HUES6 (cell line): ENCODE results near the gene KRTAP2-1.
"Not testable (repeated sequence)": the region's sequence is repeated elsewhere in the genome, so short reads cannot be mapped to it uniquely, and the experiment has no call there.

Experiments used
- H3K27ac ChIP-seq: 2 replicates; pipeline ENCODE4 v1.7.0; 2013; ENCODE audit warnings: low read depth, mild to moderate bottlenecking, low read length, inconsistent platforms
- H3K27me3 ChIP-seq: 2 replicates; pipeline ENCODE4 v1.6.1; 2013; ENCODE audit warnings: low read length; ENCODE audit not compliant: control insufficient read depth, insufficient read depth
- H3K36me3 ChIP-seq: 2 replicates; pipeline ENCODE4 v1.6.1; 2013; ENCODE audit warnings: low read length; ENCODE audit not compliant: control insufficient read depth, insufficient read depth
- H3K4me1 ChIP-seq: 2 replicates; pipeline ENCODE4 v1.6.1; 2013; ENCODE audit warnings: low read length; ENCODE audit not compliant: control insufficient read depth, insufficient read depth
- H3K4me3 ChIP-seq: 2 replicates; pipeline ENCODE4 v1.5.1; 2013; ENCODE audit warnings: low read depth, low read length
- H3K9ac ChIP-seq: one replicate; pipeline ENCODE4 v1.6.1; 2013; ENCODE audit warnings: mild to moderate bottlenecking, low read length
- H3K9me3 ChIP-seq: 2 replicates; pipeline ENCODE4 v1.6.1; 2013; ENCODE audit warnings: low read depth, low read length; ENCODE audit not compliant: control insufficient read depth, insufficient read depth

The KRTAP2-1 gene

GRCh38 chr17:41067281-41067680, 20.2 kb upstream of the KRTAP2-1 start:
- Histone ChIP-seq H3K27me3 (no peaks in the 10 kb centered on the region), H3K9ac (no peak overlapping the region), H3K9me3 (no peaks in the 10 kb centered on the region), H3K4me3 (no peak overlapping the region), H3K27ac (no peak overlapping the region), H3K4me1 (no peaks in the 10 kb centered on the region), H3K36me3 (no peaks in the 10 kb centered on the region)

GRCh38 chr17:41065829-41066624, 18.9 kb upstream of the KRTAP2-1 start, which contains the start of gene KRTAP2-4:
Gene KRTAP2-4 (minus strand): TSS chr17:41065879. CDS start chr17:41065845, 34 bp downstream.
- Histone ChIP-seq H3K27me3 (no peaks in the 10 kb centered on the region), H3K9ac (no peak within 1 kb of the TSS), H3K4me3 (no peak within 1 kb of the TSS), H3K27ac (no peak within 1 kb of the TSS), H3K9me3 (no peaks in the 10 kb centered on the region), H3K36me3 (no peaks in the 10 kb centered on the region), H3K4me1 (no peaks in the 10 kb centered on the region)

GRCh38 chr17:41065016-41065689, 18.0 kb upstream of the KRTAP2-1 start:
- not testable (repeated sequence) for H3K4me3 ChIP-seq, H3K27ac ChIP-seq, H3K27me3 ChIP-seq, H3K9ac ChIP-seq, H3K4me1 ChIP-seq, H3K9me3 ChIP-seq, H3K36me3 ChIP-seq

- H3K27ac ChIP-seq, result no peak overlapping the region
- peaks cover 4% of the 10 kb centered on the region; the same call in 1 of the 2 replicates for H3K4me1 ChIP-seq
- H3K27me3 ChIP-seq, result no peaks in the 10 kb centered on the region
- no peaks in the 10 kb centered on the region for H3K36me3 ChIP-seq
- no peaks in the 10 kb centered on the region for H3K9me3 ChIP-seq
- no peak overlapping the region for H3K9ac ChIP-seq
- H3K4me3 ChIP-seq, result no peak overlapping the region
These were observed 17.2 kb upstream of the KRTAP2-1 start for GRCh38 chr17:41064301-41064700.

GRCh38 chr17:41063449-41063848, 16.3 kb upstream of the KRTAP2-1 start:
- no peaks in the 10 kb centered on the region for H3K36me3 ChIP-seq
- H3K4me3 ChIP-seq, result no peak overlapping the region
- H3K27ac ChIP-seq, result no peak overlapping the region
- peaks cover 4% of the 10 kb centered on the region; the same call in 1 of the 2 replicates for H3K4me1 ChIP-seq
- no peaks in the 10 kb centered on the region for H3K27me3 ChIP-seq
- no peak overlapping the region for H3K9ac ChIP-seq
- no peaks in the 10 kb centered on the region for H3K9me3 ChIP-seq

GRCh38 chr17:41061964-41062363, 14.8 kb upstream of the KRTAP2-1 start:
- no peak overlapping the region for H3K9ac ChIP-seq
- H3K27ac ChIP-seq, result no peak overlapping the region
- no peaks in the 10 kb centered on the region for H3K27me3 ChIP-seq
- no peaks in the 10 kb centered on the region for H3K36me3 ChIP-seq
- H3K4me1 ChIP-seq, result peaks cover 4% of the 10 kb centered on the region; the same call in 1 of the 2 replicates
- no peaks in the 10 kb centered on the region; the same call in 1 of the 2 replicates for H3K9me3 ChIP-seq
- H3K4me3 ChIP-seq, result no peak overlapping the region

GRCh38 chr17:41060052-41060604, 13.0 kb upstream of the KRTAP2-1 start, which contains the start of gene KRTAP2-3:
Gene KRTAP2-3 (minus strand): TSS chr17:41060114. CDS start chr17:41060050, 64 bp downstream.
- H3K9ac ChIP-seq, result no peak within 1 kb of the TSS
- H3K4me1 ChIP-seq, result peaks cover 4% of the 10 kb centered on the region; the same call in 1 of the 2 replicates
- no peak within 1 kb of the TSS for H3K4me3 ChIP-seq
- H3K27ac ChIP-seq, result no peak within 1 kb of the TSS
- no peaks in the 10 kb centered on the region for H3K27me3 ChIP-seq
- H3K36me3 ChIP-seq, result no peaks in the 10 kb centered on the region
- H3K9me3 ChIP-seq, result no peaks in the 10 kb centered on the region; the same call in 1 of the 2 replicates

GRCh38 chr17:41059276-41060051, 12.3 kb upstream of the KRTAP2-1 start:
- H3K4me1 ChIP-seq, H3K9me3 ChIP-seq, H3K4me3 ChIP-seq, H3K27me3 ChIP-seq, H3K27ac ChIP-seq, H3K9ac ChIP-seq, H3K36me3 ChIP-seq: not testable (repeated sequence)

- Histone ChIP-seq H3K27me3 (no peaks in the 10 kb centered on the region), H3K27ac (no peak overlapping the region), H3K4me1 (peaks cover 4% of the 10 kb centered on the region; the same call in 1 of the 2 replicates), H3K4me3 (no peak overlapping the region), H3K9me3 (no peaks in the 10 kb centered on the region; the same call in 1 of the 2 replicates), H3K9ac (no peak overlapping the region), H3K36me3 (no peaks in the 10 kb centered on the region)
These were observed 11.6 kb upstream of the KRTAP2-1 start for GRCh38 chr17:41058741-41059140.

GRCh38 chr17:41057547-41057946, 10.4 kb upstream of the KRTAP2-1 start:
- no peak overlapping the region for H3K27ac ChIP-seq
- H3K9me3 ChIP-seq, result no peaks in the 10 kb centered on the region; the same call in 1 of the 2 replicates
- no peaks in the 10 kb centered on the region for H3K27me3 ChIP-seq
- no peaks in the 10 kb centered on the region for H3K36me3 ChIP-seq
- H3K4me1 ChIP-seq, result peaks cover 4% of the 10 kb centered on the region; the same call in 1 of the 2 replicates
- no peak overlapping the region for H3K9ac ChIP-seq
- H3K4me3 ChIP-seq, result no peak overlapping the region
